ENCODE measurements around the gene TMEM245. TPM values are rescaled to one million over a fixed set of nuclear protein-coding genes. Genes with fewer than 3 reads are reported as not detected.

Gene TMEM245
- total and polyA plus RNA-seq, 2 of the 13 experiments (the other 11 are each of a cell fraction or from before 2014, with no cell fraction given): 53.5 to 55.4 TPM

GRCh38 chr9:109051733-109052132 is 68.0 kb downstream of the TMEM245 start:
- peaks cover 15 to 80% of the 10 kb centered on the region in 2 experiments for H3K36me3 ChIP-seq (replicated peaks in 1 of 2; ENCODE audit: control insufficient read depth in 1 of 2, insufficient read depth in 2 of 2, low read length in 2 of 2)
- BruUV-seq (replicated peaks): no TSS peak
- H3K4me1 ChIP-seq (ENCODE audit: insufficient read depth, low read length): no peaks in the 10 kb centered on the region
- POLR2A ChIA-PET: no interaction called here
- 100% methylated on average over 1 of the region's 1 CpG for WGBS (ENCODE audit: low lambda C conversion rate)
- H3K4me3 ChIP-seq (replicated peaks in 1 of 3; ENCODE audit: insufficient read depth in 1 of 3, low read depth in 2 of 3, low read length in 3 of 3): no peak overlapping the region
- no peak for TF ChIP-seq CSRNP2 (CRISPR knock-in tag; conservative IDR thresholded peaks at IDR 0.05; ENCODE audit: low read depth)
- no peak for TF ChIP-seq PCBP1 (IDR thresholded peaks at IDR 0.05; ENCODE audit: borderline replicate concordance, low read depth, low read length)
- TF ChIP-seq MIER2 (CRISPR knock-in tag; IDR thresholded peaks at IDR 0.05): no peak
- TF ChIP-seq TCF7L2 (IDR thresholded peaks at IDR 0.05; ENCODE audit: low read depth, low read length): no peak
- no peak overlapping the region for H3K9ac ChIP-seq (ENCODE audit: insufficient read depth, low read depth, low read length)
- no peak overlapping the region for H3K4me2 ChIP-seq (ENCODE audit: low read depth, low read length)
- no peaks in the 10 kb centered on the region for H3K27me3 ChIP-seq (ENCODE audit: control insufficient read depth in 1 of 2, insufficient read depth in 2 of 2, low read length in 2 of 2)
- CTCF ChIA-PET (ENCODE audit: low intra/inter-chr PET ratio, low total read pairs): no interaction called here
- no peak overlapping the region for H3K27ac ChIP-seq (ENCODE audit: extremely low read length, insufficient read depth, low read length)
- intact Hi-C loops (cut with micrococcal nuclease; ENCODE audit: unreplicated experiment) (no loop called here), in situ Hi-C loops (cut with HindIII; ENCODE audit: extremely low pct_ligation_motif_present, low pct_unique_long_range_greater_than_20kb) (no loop called here)
- H4K20me1 ChIP-seq (ENCODE audit: insufficient read depth, low read length): no peaks in the 10 kb centered on the region
- no peaks in the 10 kb centered on the region for H3K9me3 ChIP-seq (ENCODE audit: low read length)
- H3K79me2 ChIP-seq (ENCODE audit: insufficient read depth, low read length): no peaks in the 10 kb centered on the region
- no peak; the same call in 2 of the 3 replicates for ATAC-seq
- no peak for DNase-seq (ENCODE audit: low spot score)
- H2AFZ ChIP-seq (ENCODE audit: low read length): no peak overlapping the region
- no peak for FAIRE-seq

- no peaks in the 10 kb centered on the region for H3K79me2 ChIP-seq (ENCODE audit: insufficient read depth, low read length)
- H2AFZ ChIP-seq (ENCODE audit: low read length): no peak overlapping the region
- in situ Hi-C loops (cut with HindIII; ENCODE audit: extremely low pct_ligation_motif_present, low pct_unique_long_range_greater_than_20kb) (no loop called here), intact Hi-C loops (cut with micrococcal nuclease; ENCODE audit: unreplicated experiment) (no loop called here)
- TF ChIP-seq POLR2AphosphoS5 (IDR thresholded peaks at IDR 0.05; ENCODE audit: low read depth, low read length) (no peak), ZNF256 (CRISPR knock-in tag; conservative IDR thresholded peaks at IDR 0.05) (no peak), CBX5 (CRISPR knock-in tag; IDR thresholded peaks at IDR 0.05; ENCODE audit: borderline replicate concordance) (no peak), NCOA2 (CRISPR knock-in tag; IDR thresholded peaks at IDR 0.05) (no peak), HOXA7 (CRISPR knock-in tag; IDR thresholded peaks at IDR 0.05) (no peak), ZBTB3 (CRISPR knock-in tag; IDR thresholded peaks at IDR 0.05; ENCODE audit: borderline replicate concordance, low read depth) (no peak)
- H3K4me2 ChIP-seq (ENCODE audit: low read depth, low read length): no peak overlapping the region
- CTCF ChIA-PET (ENCODE audit: low intra/inter-chr PET ratio, low total read pairs): no interaction called here
- H3K9ac ChIP-seq (ENCODE audit: insufficient read depth, low read depth, low read length): no peak overlapping the region
- H3K4me1 ChIP-seq (ENCODE audit: insufficient read depth, low read length): no peaks in the 10 kb centered on the region
- no peaks in the 10 kb centered on the region for H4K20me1 ChIP-seq (ENCODE audit: insufficient read depth, low read length)
- ATAC-seq: no peak
- no peak for DNase-seq (ENCODE audit: low spot score)
- WGBS (ENCODE audit: low lambda C conversion rate): 83% methylated on average over 7 of the region's 7 CpGs
- POLR2A ChIA-PET: no interaction called here
- no peak overlapping the region for H3K27ac ChIP-seq (ENCODE audit: extremely low read length, insufficient read depth, low read length)
- peaks cover 15 to 83% of the 10 kb centered on the region in 2 experiments for H3K36me3 ChIP-seq (replicated peaks in 1 of 2; ENCODE audit: control insufficient read depth in 1 of 2, insufficient read depth in 2 of 2, low read length in 2 of 2)
- no peak for FAIRE-seq
- BruUV-seq (replicated peaks): no TSS peak
- H3K9me3 ChIP-seq (ENCODE audit: low read length): no peaks in the 10 kb centered on the region
- no peak overlapping the region for H3K4me3 ChIP-seq (replicated peaks in 1 of 3; ENCODE audit: insufficient read depth in 1 of 3, low read depth in 2 of 3, low read length in 3 of 3)
- no peaks in the 10 kb centered on the region for H3K27me3 ChIP-seq (ENCODE audit: control insufficient read depth in 1 of 2, insufficient read depth in 2 of 2, low read length in 2 of 2)
Observed at GRCh38 chr9:109050444-109050843, 69.3 kb downstream of the TMEM245 start.

Data from HepG2 (cell line).